PFSK-1 (cell line): ENCODE data around the gene TBC1D16.

Source experiments
- FOXP2 ChIP-seq: optimal IDR thresholded peaks from 2 replicates; pipeline ENCODE3; 2011; ENCODE audit warnings: borderline replicate concordance, control low read depth, inconsistent platforms; ENCODE audit not compliant: insufficient read depth; ENCODE audit errors: extremely low read length, extremely low read depth
- POLR2AphosphoS5 ChIP-seq: IDR thresholded peaks from 2 replicates; pipeline ENCODE4 v1.6.1; 2012; ENCODE audit warnings: low read depth, mild to moderate bottlenecking, control low read depth, low read length, moderate library complexity
- SIN3A ChIP-seq: IDR thresholded peaks from 2 replicates; pipeline ENCODE4 v1.6.1; 2012; ENCODE audit warnings: mild to moderate bottlenecking, low read length, moderate library complexity, borderline replicate concordance; ENCODE audit not compliant: insufficient read depth
- TAF1 ChIP-seq: IDR thresholded peaks from 2 replicates; pipeline ENCODE4 v1.6.1; 2012; ENCODE audit warnings: low read length, control low read depth, borderline replicate concordance; ENCODE audit not compliant: insufficient read depth
- TF ChIP-seq, protein P1 (sequence below), 2 experiments: IDR thresholded peaks; 2 replicates each; pipeline versions ENCODE4 v1.6.1 to v1.8.0; 2011 to 2012; ENCODE audit warnings: low read depth in 2 of 2, low read length in 2 of 2, control low read depth in 1 of 2, inconsistent platforms in 1 of 2, mild to moderate bottlenecking in 1 of 2, moderate library complexity in 1 of 2; ENCODE audit not compliant: insufficient read depth in 1 of 2

Gene TBC1D16

DNA sequence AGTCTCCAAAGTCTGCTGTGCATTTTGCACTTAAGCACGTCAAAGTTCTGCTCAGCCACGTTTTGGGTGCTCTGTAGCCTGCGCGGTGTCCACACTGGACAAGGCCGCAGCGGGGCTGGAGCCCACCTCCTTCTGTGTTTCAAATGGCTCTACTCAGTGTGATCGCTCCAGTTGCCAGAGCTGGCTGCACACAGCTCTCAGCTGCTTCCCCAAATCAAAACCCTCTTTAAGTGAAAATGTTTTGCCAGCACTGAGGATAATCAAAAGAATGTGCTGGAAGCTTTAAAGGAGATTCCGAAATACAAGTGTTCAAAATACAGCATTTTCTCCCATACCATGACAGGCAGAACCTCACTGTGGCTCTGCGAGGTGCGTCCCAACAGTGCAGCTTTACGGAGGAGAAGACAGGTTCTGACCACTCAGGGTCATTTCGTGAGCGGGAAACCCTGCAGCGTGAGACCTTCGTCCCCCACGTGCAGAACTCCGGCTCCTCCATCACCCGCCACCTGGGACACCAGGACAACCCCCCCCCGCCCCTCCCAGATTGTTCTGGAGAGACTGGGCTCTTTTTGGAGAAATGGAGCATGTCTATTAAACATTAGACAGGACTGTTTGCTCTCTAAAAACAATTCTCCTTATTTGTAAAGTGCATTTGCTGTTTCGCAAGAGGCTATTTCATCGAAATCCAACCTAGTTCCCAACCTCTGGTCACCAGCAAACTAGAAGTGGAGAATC, 16.6 kb downstream of the TBC1D16 start:
- TF ChIP-seq, protein P1, sequence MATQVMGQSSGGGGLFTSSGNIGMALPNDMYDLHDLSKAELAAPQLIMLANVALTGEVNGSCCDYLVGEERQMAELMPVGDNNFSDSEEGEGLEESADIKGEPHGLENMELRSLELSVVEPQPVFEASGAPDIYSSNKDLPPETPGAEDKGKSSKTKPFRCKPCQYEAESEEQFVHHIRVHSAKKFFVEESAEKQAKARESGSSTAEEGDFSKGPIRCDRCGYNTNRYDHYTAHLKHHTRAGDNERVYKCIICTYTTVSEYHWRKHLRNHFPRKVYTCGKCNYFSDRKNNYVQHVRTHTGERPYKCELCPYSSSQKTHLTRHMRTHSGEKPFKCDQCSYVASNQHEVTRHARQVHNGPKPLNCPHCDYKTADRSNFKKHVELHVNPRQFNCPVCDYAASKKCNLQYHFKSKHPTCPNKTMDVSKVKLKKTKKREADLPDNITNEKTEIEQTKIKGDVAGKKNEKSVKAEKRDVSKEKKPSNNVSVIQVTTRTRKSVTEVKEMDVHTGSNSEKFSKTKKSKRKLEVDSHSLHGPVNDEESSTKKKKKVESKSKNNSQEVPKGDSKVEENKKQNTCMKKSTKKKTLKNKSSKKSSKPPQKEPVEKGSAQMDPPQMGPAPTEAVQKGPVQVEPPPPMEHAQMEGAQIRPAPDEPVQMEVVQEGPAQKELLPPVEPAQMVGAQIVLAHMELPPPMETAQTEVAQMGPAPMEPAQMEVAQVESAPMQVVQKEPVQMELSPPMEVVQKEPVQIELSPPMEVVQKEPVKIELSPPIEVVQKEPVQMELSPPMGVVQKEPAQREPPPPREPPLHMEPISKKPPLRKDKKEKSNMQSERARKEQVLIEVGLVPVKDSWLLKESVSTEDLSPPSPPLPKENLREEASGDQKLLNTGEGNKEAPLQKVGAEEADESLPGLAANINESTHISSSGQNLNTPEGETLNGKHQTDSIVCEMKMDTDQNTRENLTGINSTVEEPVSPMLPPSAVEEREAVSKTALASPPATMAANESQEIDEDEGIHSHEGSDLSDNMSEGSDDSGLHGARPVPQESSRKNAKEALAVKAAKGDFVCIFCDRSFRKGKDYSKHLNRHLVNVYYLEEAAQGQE (IDR thresholded peaks at IDR 0.05; ENCODE audit: insufficient read depth in 1 of 2, low read depth in 2 of 2, low read length in 2 of 2), result no peak
- TF ChIP-seq FOXP2 (no peak), TAF1 (no peak), SIN3A (no peak), POLR2AphosphoS5 (no peak)

DNA sequence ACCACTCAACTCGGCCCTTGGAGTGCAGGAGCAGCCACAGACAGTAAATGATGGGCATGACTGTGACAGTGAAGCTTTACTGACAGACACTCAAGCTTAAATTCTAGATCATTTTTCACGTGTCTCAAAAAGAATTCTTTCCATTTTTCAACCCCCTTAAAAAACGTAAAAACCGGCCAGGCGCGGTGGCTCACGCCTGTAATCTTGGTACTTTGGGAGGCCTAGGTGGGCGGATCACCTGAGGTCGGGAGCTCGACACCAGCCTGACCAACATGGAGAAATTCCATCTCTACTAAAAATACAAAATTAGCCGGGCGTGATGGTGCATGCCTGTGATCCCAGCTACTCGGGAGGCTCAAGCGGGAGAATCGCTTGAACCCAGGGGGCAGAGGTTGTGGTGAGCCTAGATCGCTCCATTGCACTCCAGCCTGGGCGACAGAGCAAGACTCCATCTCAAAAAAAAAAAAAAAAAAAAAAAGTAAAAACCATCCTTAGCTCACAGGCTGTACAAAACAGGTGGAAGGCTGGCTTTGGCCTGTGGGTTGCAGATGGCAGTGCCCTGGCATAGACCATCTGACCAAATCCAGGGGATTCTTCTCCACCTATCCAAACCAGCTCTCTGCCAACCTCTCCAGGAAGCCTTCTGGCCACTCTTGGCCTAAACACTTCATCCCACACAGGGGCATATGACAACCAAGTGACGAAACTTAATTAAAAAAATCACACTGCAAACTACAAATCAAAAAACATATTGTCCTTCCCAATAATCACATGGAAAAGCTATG, 18.3 kb downstream of the TBC1D16 start:
- TF ChIP-seq, protein P1 (IDR thresholded peaks at IDR 0.05; ENCODE audit: insufficient read depth in 1 of 2, low read depth in 2 of 2, low read length in 2 of 2), result no peak
- TF ChIP-seq FOXP2 (no peak), SIN3A (no peak), POLR2AphosphoS5 (no peak), TAF1 (no peak)

DNA sequence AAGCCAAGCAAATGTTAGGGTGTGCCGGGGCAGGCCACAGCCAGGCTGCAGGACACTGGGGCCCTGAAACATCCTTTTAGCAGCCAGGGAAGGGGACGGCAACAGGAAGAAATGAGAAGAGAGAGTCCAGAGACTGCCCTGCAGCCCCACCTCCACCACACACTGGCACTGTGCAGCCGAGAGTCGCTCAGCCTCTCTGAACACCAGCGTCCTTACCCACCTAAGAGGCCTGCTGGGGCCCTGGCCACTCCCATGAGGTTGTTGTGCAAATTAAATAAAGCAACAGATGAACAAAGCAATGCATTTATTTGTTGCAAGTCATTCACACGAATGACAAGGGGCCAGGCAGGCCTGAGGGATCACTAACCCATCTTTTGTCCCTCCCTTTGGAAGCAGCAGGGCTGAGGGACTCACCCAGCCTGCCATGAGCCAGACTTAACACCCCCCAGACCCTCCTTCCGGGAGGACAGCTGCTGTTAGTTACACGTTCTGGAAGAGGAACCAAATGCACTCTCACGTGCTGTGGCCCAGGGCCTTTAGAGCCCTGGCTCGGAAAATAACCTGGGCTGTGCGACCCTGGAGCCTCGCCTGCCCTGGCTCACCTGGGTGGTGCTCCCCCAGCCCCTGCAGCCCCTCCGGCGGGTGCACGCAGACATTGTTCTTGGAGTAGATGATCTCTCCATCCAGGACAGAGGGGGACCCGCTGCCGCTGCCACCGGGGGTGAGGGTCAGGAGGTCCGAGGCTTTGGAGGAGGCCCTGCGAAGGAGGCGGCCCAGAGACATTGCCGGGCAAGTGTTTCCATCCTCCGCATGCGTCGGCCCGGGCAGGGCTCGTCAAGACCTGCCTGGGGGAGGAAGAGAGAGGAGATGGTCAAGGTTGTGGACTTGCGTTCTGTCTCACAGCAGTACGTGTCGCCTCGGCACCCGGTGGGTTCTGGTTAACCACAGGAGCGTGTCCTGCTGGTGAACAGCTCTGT, 22.6 kb downstream of the TBC1D16 start:
- no peak for TF ChIP-seq SIN3A

DNA sequence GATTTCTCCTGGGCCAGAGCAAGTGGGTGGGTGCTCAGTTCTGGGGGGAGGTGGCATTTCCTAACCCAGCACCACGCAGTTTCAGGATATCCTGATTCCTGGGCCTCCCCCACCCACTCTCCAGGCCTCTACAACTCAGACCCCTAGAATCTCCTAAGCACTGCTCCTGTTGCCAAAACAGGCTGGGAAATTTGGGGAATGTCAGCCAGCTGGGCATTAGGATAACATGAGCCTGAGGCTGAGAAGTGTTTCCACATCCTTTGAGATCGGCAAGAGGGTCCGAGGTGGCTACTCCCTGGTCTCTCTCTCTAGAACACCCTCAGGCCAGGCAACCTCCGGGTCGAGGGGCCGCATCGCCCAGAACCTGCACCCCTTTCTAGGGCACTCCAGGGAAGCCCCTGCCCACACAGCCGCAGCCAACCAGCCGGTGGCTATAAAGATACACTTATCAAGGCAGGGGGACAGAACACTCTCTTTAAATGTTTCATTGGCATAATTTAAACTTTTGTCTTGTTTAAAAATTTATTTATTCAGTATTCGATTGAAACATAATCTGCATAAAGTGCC, 23.6 kb downstream of the TBC1D16 start:
- TF ChIP-seq TAF1, result no peak
- no peak for TF ChIP-seq SIN3A
- TF ChIP-seq, protein P1 (IDR thresholded peaks at IDR 0.05; ENCODE audit: insufficient read depth in 1 of 2, low read depth in 2 of 2, low read length in 2 of 2), result no peak
- no peak for TF ChIP-seq FOXP2
- TF ChIP-seq POLR2AphosphoS5, result no peak
